ENCODE measurements around the gene ACVR1.
"Not testable (repeated sequence)": the region's sequence is repeated elsewhere in the genome, so short reads cannot be mapped to it uniquely, and the experiment has no call there.

Gene ACVR1

DNA sequence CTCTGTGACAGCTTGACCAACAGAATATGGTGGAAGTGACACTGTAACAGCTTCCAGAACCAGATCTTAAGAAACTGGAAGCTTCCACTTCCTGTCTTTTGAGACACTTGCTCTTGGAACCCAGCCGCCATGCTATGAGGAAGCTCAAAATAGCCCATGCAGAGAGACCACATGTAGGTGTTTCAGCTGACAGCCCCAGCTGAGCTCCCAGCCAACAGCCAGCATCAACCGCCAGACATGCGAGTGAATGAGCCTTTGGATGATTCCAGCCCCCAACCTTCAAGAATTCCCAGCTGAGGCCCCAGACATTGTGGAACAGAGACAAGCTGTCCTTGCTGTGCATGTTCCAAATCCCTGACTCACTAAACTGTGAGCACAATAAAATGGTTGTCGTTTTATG lies 27.9 kb downstream of the ACVR1 start:
- no peak for DNase-seq

DNA sequence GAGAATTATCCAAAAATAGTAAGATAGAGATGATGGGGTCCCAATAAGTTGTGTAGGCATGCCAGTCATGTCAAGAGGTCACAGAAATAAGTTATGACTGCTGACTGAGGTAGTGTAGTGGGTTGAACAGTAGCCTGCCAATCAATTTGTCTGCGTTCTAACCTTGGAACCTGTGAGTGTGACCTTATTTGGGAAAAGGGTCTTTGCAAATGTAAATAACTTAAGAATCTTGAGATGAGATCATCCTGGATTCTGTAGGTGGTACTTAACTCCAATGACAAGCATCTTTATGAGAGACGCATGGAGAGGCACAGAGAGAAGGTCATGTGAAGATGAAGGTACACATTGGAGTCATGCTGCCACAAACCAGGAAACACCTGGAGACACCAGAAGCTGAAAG lies 31.0 kb downstream of the ACVR1 start:
- DNase-seq, result no peak

DNA sequence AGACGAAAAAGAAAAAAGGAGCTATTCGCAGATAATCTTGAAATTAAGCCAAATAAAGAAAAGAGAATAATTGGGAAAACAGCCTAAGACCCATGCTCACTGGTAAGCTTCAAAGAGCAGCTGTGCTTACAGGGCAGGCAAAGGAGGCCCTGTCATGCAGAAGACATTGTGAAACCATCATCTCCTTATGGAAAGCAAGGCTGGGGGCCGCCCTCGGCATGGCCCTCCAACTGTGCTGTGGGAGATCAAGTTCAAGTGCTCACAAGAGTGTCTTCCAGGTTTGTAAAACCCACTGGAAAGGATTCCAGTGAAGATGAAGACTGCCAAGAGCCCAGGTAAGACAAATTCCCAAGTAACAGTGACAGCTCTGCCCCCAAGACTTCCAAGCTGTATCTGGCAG lies 32.2 kb downstream of the ACVR1 start:
- no peak for DNase-seq

DNA sequence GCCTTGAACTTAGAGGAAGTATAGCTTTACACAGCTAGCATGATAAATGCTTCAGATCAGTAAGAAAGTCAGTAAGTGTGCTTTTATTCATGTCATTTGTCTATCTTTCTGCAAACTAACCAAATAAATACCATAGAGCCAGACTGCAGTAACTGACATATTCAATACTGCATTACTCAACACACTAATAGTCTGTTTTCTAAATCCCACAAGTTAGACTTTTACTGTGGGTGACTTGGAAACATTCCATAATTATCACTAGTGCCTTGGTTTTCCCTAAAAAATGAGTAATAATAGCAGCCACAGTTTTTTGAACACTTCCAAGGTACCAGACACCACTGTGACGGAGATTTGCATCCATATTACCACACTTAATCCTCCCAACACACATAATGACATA lies 33.0 kb downstream of the ACVR1 start:
- no peak for DNase-seq

DNA sequence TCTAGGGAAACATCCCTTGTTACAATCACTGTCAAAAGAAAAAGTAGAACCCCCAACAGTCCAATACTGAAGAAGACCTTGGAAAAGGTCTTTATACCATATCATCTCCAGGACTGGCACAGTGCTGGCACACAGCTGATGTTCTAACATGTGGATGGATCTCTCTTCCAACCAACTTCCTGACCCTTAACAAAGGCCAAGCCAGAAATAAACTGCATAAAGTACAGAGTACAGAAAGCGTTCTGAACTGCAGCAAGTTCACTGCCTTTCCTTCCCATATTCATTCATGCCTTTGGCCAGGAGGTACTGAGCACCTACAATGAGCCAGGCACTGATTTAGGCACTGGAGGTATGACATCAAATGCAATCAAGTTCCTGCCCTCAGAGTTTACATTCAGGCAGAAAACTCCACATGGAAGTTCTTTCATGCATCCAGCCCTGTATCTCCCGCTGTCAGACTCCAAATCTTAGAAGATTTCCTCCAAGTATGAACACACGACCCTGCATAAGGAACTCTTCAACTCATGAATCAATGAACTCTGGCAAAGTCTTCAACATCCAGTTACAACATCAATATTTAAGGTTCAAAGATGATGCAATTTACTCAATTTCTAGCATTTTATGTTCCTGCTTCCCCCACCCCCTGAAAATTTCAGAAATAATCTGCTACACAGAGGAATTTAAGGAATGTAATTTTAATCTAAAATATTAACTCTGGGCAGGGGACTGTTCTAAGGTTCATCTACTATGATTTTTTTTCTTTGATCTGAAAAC lies 33.8 kb downstream of the ACVR1 start:
- DNase-seq, result no peak

DNA sequence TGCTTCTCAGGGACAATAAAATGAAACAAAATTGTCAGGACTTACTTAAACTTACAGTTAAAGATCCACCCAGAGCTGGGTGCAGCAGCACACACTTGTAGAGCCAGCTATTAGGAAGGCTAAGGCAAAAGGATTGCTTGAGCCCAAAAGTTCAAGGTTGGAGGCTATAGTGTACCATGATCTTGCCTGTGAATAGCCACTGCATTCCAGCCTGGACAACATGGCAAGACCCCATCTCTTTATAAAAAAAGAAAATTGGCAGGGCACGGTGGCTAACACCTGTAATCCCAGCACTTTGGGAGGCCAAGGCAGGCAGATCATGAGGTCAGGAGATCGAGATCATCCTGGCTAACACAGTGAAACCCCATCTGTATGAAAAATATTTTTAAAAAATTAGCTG lies 34.6 kb downstream of the ACVR1 start:
- DNase-seq, result no peak

DNA sequence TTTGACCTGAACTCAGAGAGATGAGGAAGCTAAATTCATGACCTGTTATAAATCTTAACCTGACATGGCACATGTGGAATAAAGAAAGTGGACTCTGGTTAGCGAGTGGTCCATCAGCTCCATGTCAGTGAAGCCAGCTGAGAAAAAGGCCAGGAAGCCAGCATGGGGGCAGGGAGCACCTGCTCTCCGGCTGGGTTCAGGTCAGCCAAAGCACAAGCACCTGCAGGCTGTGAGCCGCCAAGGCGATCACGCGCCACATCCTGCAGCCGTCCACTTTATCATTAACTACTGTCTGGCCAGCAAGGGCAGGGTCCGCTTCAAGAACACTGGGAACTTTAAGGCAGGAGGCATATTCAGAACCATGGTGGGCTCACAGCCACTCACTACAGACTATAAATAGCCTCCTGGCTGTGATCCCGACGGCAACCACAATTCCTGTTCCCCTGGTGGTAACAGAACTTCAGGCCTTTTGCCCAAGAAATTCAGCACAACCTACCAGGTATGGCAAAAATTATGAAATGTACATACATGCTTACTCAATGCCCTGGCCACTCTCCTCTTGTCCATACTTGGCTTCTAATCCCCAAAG lies 35.5 kb downstream of the ACVR1 start:
- no peak for DNase-seq

DNA sequence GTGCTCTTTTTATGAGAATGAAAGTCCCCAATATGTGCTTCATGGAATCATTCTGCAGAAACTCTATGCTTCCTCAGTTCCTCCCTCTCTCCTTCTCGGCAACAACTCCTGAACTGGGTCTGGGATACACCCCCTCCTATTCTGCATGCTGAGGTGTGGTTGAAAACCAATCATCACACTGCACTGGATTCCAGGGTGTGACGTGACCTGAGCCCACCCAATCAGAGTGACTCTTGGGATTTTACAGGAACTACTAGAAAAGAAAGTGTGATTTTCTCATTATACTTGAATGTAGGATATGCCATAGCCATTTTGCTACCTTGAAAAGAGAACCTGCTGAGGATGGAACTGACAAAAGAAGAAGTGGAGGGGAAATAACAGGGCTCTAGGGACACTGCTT lies 36.3 kb downstream of the ACVR1 start:
- no peak for DNase-seq

DNA sequence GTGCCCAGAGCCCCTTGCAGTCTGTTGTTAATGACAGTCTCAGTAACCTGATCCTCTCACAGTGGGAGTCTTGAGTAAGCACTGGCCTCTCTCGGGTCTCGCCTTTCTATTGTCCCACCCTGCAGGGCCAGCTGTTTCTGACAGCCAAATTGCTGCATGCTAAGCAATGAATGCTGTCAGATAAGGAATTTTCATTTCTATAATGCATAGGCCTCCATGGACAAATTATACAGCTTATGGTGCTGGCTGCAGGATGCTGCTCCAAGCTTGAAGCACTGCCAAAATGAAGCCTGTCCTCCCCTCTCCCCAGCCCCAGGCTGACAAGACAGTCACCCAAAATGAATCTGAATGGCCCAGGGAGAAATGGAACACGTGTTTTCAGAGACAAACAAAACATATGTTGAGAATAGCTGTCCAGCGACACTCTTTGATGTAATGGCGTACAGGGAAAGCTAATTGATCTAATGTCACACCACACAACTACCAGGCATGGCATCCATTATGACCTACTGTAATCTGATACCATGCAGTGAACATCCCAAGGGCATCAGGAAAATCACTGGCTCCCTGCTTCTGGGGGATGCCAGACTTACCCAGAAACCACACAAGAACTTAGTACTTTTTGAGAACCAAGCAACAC lies 36.8 kb downstream of the ACVR1 start:
- DNase-seq, result no peak

DNA sequence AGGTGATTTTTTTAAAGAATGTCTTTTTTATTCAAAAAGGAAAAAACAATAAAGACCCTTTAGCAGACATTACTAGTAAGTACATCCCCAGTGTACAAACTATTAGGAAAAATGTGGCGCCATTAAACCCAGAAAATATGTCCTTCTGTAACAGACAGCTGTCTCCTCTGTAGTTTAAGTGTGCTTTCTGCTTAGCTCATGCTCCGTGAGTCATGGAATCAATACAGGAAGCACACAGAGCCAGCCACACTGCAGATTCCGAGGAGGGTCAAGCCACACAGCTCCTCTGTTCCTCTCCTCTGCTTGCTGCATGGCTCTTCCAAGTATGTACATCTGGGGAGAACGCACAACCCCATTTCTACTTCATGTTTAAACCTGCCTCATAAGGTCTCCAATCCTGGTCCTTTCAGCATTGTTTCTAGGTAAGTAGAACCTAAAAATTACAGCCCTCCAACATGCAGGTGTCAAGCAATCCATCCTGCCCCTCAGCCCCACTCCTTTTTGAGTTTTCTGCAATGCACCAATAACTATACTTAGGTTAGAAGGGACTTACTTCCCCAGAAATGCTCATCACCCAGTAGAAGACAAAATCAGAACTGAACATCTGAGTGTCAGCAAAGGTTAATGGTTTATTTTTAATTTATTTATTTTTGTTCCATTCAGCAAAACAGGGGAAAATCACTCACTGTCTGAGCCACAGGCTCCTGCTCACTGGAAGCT lies 37.5 kb downstream of the ACVR1 start:
- no peak for DNase-seq

DNA sequence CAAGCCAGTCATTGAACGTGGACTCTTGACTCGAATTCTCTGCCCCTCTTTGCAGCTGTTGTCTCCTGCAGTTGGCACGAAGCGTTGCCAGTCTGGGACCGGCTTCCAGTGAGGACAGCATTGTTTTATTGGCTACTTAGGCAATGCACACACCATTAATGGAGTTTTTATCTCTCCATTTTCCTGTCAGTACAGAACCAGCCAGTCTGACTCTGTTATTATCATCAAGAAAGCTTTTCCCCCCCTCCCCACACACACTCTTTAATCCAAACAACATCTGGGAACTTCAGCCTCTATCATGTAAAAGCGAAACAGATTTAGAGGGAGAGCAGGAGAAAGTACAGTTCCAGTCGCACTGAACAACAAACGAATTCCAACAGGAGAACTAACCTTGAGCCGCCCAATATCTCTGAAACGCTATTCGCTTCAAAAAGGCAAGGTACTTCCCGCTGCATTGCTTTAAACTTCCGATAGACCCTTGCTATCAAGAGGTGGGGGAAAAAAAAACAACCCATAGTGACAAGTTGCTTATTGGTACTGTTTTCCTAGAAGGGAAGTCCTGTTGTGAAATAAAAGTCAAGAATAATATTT lies 38.2 kb downstream of the ACVR1 start:
- no peak for DNase-seq

DNA sequence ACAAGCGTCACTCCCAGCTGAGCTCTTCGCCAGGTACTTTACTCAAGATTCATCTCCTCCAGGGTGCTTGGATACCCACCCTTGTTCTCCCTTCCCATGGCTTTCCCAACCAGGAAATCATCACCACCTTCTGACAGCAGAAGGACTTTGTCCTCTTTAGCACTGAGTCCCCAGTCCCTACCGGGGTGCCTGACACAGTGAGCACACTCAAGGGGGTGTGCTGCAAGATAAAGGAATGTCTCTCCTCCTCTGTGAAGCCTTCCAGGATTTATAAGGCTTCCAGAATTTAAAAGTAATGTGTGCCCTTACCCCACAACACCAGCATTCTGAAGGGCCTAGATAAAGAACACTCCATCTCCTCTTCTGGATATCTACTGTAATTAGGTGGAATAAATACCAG lies 39.6 kb downstream of the ACVR1 start:
- no peak for DNase-seq

DNA sequence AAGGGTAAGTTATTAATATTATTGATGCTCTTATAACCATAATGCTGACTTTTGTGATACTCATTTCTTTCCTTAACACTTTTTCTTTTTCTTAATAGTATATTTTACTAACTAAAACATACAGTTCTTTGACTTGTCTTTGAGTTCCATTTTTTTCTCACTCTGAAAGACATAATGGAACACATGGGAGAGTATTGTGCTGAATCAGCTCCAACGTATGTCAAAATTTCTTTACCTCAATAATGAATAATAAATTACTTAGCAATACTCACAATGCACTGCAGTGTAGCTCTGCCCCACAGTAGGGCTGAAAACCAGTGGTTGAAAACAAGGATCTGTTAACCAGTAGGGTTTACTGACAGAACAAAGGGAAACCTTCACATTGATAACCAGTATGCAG lies 40.7 kb downstream of the ACVR1 start:
- DNase-seq, result no peak

DNA sequence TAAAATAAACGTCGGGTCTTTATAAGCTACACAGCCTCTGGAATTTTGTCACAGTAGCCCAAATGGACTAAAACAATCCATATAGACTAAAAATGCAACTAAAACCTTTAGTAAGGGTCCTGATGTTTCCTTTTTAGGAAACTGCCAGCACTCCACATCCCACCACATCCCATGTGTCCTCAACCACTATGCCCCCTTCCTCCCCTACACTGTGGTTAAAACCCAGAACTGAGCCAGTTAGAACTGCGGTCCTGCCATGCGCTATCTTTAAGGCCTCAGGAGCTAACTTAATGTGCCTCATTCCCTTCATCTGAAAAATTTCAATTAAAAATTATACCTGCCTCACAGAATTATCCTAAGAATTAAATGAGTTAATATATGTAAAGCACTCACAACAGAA lies 41.1 kb downstream of the ACVR1 start:
- no peak for DNase-seq

DNA sequence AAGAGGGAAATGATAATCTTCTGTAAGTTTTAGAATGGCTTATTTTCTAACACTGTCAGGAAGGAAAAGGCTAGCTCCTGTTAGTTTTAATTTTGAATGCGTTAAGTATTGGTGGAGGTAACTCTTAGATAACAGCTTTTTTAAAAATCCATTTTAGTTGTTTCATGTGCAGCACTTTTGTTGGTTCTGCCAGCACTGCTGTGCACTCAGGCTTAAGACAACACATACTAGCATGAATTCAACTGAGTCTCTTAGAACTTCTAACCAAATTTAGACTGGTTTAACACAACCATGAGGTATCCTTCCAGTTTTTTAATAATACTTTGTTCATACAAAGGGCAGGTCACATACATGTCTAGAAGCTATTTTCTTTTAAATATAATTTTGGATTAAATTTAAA lies 42.4 kb downstream of the ACVR1 start:
- DNase-seq, result no peak

DNA sequence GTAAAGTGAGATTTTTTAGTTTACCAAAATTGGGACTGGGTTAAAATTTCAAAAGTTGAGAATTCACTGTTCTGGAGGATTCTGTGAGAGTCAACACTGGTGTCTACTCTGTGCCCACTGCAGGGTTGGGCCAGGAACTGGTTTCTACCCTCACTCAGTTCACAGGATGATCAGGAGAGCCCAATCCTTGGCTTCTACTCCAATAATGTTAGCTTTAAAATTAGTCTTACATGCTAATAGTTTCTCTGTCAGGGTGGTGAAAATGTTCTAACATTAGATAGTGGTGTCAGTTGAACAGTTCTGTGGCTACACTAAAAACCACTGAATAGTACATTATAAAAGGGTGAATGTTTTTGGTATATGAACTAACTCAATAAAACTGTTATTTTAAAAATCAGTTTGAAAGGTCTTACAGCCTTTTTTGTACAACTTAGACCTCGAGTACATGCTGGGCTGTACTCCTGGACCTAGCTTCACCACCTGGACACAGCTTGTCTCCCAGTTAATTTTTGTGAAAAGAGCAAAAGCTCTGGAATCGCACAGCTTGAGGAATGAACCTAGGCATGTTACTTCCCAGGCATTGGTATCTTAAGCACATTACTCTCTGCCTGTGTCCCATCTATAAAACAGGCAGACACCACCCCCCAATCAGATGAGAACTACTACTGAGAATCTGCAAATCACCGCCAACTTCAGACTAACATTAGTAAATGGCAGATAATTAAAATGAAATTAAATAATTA lies 44.4 kb downstream of the ACVR1 start:
- DNase-seq, result no peak

DNA sequence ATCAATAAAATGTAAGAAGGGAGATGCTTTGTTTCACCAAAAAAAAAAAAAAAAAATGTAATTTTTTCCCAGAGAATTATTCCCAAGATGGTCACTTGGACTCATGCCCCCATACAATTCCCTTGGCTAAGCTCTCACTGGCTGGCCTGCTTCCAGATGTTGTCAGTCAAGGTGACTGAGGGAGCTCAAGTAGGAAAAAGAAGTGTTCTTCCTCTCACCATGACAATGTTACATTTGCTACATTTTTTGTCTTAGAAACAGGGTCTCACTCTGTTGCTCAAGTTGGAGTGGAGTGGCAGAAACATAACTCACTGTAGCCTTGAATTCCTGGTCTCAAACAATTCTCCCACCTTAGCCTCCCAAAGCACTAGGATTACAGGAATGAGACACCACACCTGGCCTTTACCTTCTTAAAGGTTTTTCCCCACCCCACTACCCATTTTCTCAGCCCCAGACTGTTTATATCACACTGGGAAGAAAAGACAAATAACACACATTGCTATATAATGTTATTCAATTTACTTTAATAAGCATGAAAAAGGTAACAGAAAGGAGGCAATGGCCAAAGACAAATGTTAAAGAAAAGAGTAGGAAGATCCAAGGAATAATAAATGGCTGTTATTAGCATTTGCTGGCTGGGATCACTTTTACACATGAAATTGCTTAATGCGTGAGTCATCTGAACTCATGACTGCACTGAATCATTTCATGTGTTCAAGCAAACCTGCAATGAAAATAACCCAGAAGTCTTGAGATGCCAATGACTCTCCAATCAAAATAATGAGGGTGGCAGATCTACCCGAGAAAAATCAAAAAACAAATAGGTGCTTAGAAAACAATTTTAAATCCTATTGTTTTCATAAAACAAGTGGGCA lies 45.2 kb downstream of the ACVR1 start:
- DNase-seq, result no peak

DNA sequence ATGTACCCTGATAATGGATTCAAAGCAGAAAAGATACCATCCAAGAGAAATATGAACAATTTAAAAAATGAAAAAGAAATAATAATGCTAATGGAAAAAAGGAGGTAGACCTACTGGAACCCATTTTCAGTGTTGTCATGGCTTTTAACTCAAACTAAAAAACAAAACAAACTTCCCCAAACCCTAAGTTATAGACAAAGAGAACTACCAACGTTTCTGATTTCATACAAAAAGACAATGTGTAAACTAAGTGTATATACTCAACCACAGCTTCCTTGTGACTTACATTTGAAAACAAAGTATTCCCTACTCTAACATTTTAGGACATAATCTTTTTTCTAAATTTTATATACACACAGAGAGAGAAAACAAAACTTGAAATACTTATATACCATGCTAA lies 45.9 kb downstream of the ACVR1 start:
- DNase-seq, result no peak

DNA sequence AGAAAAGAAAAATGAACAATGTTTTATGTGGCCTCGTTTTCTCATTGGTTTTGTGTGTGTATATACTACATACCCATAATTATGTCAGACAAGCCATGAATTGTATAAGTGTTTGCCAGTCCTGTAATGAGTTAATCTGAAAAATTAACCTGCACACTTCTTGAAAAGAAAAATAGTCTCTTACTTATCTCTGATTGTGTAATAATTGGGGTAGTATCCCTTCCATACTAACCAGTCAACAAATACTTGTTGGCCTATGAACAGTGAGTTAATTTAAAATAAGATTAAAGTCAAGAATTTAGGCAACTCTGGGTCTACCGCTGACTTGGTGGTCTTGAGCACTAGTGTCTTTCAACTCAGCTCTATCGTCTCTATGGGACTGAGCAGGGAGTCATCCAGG lies 48.8 kb downstream of the ACVR1 start:
- DNase-seq, result no peak

DNA sequence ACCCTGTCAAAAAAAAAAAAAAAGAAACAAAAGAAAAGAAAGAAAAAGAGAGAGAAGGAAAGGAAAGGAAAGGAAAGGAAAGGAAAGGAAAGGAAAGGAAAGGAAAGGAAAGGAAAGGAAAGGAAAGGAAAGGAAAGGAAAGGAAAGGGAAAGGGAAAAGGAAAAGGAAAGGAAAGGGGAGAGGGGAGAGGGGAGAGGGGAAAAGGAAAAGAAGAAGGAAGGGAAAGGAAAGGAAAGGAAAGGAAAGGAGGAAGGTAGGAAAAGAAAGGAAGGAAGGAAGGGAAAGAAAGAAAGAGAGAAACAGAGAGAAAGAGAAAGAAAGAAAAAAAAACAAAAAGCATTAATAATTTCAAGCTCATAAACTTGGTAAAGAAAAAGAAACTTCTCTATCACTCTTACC lies 49.5 kb downstream of the ACVR1 start:
- DNase-seq, result not testable (repeated sequence)

DNA sequence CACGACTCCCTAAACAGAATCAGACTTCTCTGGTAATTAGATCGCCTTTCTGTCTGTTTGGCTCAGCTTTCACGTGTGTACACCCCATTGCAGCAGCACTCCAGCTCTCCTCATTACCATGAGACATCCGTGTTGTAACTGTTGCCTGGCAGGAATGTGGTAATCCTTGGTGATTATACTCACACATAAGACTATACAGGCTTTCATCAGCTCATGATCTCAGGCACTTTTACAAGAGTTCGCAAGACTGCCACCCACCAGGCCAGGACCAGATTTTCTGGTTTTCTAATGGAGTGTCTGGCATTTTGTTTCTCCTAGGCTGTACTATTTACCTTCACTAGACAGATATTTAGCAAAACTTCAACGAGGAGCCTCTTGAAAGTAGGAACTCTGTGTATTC lies 50.2 kb downstream of the ACVR1 start:
- no peak for DNase-seq

DNA sequence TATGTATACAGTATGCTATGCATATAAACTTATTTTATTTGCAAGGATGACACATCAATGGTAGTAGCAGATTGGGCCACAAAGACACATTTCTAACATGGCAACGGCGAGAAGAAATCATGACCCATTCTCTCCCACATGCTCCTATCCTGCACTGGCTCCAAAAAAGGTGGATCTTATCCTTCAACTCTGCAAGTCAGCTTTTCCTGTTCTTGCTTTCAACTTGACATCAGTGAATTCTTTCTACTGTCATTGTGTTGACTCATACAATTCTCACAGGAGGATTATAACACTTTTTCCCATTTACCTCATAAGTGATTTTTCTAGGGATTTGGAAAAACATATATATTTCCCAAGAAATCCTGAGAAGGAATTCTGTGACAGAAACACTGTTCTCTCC lies 53.1 kb downstream of the ACVR1 start:
- DNase-seq, result no peak

Measured in GF-D8 (cell line).